PC-9 (cell line): ENCODE data around the gene FAM171A2.

Experiments used
- EZH2 ChIP-seq: fragments of 200-600 bp; sonication (generic); IDR thresholded peaks from 2 replicates; pipeline ENCODE4 v1.8.0; 2017; ENCODE audit warnings: antibody characterized with exemption, low read depth
- TF ChIP-seq, protein P1 (sequence below): fragments of 200-600 bp; sonication (generic); conservative IDR thresholded peaks from 2 replicates; pipeline ENCODE4 v1.6.1; 2017; ENCODE audit warnings: mixed run types, antibody characterized with exemption, mild to moderate bottlenecking, moderate library complexity

DNA sequence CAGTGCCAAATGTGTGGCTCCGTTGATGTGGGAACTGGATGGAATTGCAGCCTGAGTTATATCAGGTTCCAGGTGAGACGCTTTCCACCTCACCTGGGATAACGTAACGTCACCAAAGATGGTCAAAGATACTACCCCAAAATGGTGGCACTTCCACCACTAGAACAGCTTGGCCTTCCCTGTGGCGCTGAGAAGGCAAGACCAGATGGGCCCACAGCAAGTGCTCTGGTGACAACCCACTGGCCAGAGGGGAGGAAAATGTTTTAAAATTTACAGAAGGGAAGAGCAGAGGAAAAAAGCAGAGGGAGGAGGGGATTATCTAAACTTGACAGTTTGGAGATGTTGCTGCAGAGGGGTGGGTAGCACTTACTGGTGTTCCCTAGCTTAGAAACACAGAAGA, 33.3 kb upstream of the FAM171A2 start:
- no peak for TF ChIP-seq EZH2
- TF ChIP-seq, protein P1, sequence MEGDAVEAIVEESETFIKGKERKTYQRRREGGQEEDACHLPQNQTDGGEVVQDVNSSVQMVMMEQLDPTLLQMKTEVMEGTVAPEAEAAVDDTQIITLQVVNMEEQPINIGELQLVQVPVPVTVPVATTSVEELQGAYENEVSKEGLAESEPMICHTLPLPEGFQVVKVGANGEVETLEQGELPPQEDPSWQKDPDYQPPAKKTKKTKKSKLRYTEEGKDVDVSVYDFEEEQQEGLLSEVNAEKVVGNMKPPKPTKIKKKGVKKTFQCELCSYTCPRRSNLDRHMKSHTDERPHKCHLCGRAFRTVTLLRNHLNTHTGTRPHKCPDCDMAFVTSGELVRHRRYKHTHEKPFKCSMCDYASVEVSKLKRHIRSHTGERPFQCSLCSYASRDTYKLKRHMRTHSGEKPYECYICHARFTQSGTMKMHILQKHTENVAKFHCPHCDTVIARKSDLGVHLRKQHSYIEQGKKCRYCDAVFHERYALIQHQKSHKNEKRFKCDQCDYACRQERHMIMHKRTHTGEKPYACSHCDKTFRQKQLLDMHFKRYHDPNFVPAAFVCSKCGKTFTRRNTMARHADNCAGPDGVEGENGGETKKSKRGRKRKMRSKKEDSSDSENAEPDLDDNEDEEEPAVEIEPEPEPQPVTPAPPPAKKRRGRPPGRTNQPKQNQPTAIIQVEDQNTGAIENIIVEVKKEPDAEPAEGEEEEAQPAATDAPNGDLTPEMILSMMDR = no peak
